H1 (cell line): ENCODE results near the gene PRR5. TPM values are rescaled to one million over a fixed set of nuclear protein-coding genes. Genes with fewer than 3 reads are reported as not detected.

Experiments used
- CHD7 ChIP-seq: fragments of 300-600 bp; sonication (generic); IDR thresholded peaks from 2 replicates; pipeline ENCODE4 v1.7.1; 2012; ENCODE audit warnings: low read length, moderate library complexity, mild to moderate bottlenecking, inconsistent platforms; ENCODE audit not compliant: insufficient replicate concordance
- CREB1 ChIP-seq: IDR thresholded peaks from 2 replicates; pipeline ENCODE4 v1.6.1; 2012; ENCODE audit warnings: inconsistent platforms
- ZNF274 ChIP-seq: IDR thresholded peaks from 2 replicates; pipeline ENCODE4 v1.7.0; 2012; ENCODE audit warnings: low read length, borderline replicate concordance; ENCODE audit errors: extremely low read depth
- polyA plus RNA-seq, 7 experiments: library from polyadenylated mRNA; depleted of rRNA in 3 of 7; stranded (reverse) in 5 of 7; unstranded in 2 of 7; fragments of >200 nt in 5 of 7; fragments of 200-250 nt in 2 of 7; gene quantifications; 1 replicate in 5 of 7; 2 replicates in 1 of 7; 4 replicates in 1 of 7; pipeline versions ENCODE4 v1.2.1 to v1.2.3, GENCODE V29; 2011 to 2013; ENCODE audit warnings: missing spikeins in 2 of 7, mixed read lengths in 2 of 7
- total RNA-seq: library from RNA; stranded (reverse); fragmentation: NEBNext Ultra II Directional; extraction: Animal tissue kit (Norgen Biotek cat#: 25700); gene quantifications from 2 replicates; pipeline ENCODE4 v1.2.1, GENCODE V29; 2021

Gene PRR5
- total and polyA plus RNA-seq, 2 of the 8 experiments (the other 6 are each of a cell fraction or from before 2014, with no cell fraction given): 16.5 to 25.7 TPM

- TF ChIP-seq CHD7 (no peak), CREB1 (no peak), ZNF274 (no peak)
These were observed 51.4 kb downstream of the PRR5 start (continued) for GRCh38 chr22:44753189-44754042.
